ENCODE measurements around the gene BHLHE23. TPM values are rescaled to one million over a fixed set of nuclear protein-coding genes. Genes with fewer than 3 reads are reported as not detected.

Gene BHLHE23
- total RNA-seq, 1 donor from 2014 or later: not detected

DNA sequence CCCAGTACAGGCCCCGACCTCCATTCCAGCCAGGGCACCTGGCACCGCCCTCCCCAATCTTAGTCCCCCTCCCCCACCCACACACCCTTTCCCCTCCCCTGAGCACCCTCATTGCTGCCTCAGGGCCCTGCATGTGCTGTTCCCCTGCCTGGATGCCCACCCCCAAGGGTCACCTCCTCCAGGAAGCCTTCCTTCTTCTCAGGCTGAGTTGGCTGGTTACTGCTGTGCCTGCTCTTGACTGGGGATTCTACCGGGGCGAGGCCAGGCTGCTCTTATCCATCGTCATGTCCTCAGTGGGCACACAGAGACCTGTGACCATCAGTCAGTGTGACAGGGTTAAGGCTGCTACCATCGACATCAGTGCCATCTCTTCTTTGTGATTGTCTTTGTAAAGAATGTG, 23.6 kb downstream of the BHLHE23 start:
- no peak overlapping the region for H3K4me3 Mint-ChIP-seq
- no peak overlapping the region for H3K27ac Mint-ChIP-seq
- no peak for DNase-seq (ENCODE audit: low spot score)
- intact Hi-C loops (cut with micrococcal nuclease): no loop called here
- H3K4me1 Mint-ChIP-seq (ENCODE audit: low read depth): peaks cover 10% of the 10 kb centered on the region
- H3K27me3 Mint-ChIP-seq (ENCODE audit: insufficient read depth): peaks cover 44% of the 10 kb centered on the region
- H3K36me3 Mint-ChIP-seq (ENCODE audit: low read depth): no peaks in the 10 kb centered on the region
- H3K9me3 Mint-ChIP-seq: no peaks in the 10 kb centered on the region

DNA sequence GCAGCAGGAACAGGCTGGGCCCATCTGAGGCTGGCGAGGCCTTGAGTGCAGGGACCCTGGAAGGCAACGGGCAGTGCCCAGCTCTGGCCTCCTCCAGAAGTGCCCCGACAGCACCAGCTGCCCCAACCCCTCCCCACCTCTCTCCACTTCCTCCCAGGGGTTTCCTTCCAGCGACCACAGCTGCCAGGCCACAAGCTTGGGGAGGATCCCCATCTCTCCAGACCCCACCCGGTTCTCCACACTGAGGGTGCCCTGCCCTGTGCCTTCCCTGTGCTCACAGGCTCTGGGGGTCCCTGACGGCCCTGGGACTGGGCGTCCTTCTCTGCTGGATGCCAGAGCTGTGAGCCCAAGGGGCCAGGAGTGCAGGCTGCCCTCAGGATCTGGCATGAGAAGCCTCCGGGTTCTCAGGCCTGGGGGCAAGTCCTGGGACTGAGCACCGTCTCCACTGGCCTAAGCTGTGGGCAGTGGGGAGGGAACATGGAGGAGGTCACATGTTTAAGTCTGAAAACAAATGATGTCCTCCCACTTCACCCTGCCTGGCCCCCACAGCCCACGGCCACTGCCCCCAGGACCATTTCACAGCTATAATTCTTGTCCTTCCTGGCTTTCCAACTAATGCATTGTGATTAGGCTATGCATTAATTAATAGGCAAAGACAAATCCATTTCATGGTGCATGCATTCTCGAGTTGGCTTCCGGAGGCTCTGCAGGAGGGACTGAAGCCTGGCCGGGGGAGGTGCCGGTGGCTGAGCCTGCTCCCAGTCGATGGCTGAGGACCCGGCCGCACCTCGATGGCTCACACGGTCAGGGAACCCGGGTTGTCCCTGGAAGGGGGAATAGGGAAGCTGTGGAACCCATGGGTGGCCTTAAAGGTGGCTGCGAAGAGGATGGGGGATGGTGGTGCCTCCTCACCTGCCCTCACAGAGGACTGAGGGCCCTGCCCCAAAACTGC, 24.4 kb downstream of the BHLHE23 start:
- no peaks in the 10 kb centered on the region for H3K36me3 Mint-ChIP-seq (ENCODE audit: low read depth)
- no peaks in the 10 kb centered on the region for H3K9me3 Mint-ChIP-seq
- no peak overlapping the region for H3K4me3 Mint-ChIP-seq
- intact Hi-C loops (cut with micrococcal nuclease): no loop called here
- no peak for DNase-seq (ENCODE audit: low spot score)
- no peak overlapping the region for H3K27ac Mint-ChIP-seq
- peaks cover 18% of the 10 kb centered on the region for H3K4me1 Mint-ChIP-seq (ENCODE audit: low read depth)
- H3K27me3 Mint-ChIP-seq (ENCODE audit: insufficient read depth): peaks cover 44% of the 10 kb centered on the region

DNA sequence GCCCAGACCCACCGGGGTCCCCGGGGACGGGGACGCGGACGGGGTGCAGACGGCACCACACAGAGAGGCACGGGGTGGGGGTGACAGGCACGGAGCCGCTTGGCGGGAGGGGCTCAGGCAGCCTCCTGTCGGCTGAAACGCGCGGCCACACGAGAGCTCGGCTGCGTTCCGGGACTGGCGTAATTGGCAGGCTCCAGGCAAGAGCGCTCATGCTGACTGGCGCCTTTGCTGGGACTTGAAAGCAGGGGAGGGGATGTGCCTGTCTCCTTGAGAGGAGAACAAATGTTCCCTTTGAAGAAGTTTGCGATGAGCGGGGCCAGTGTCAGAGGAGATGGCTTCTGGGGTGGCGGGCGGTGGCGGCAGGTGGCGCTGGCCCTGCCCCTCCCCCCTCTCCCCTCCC, 25.8 kb downstream of the BHLHE23 start:
- intact Hi-C loops (cut with micrococcal nuclease): loop anchor here (2.0 kb wide), 1 partner anchor 52 kb away; no protein-coding TSS in a partner anchor
- Mint-ChIP-seq H3K4me1 (ENCODE audit: low read depth) (peaks cover 19% of the 10 kb centered on the region), H3K9me3 (no peaks in the 10 kb centered on the region), H3K27ac (no peak overlapping the region), H3K27me3 (ENCODE audit: insufficient read depth) (peaks cover 51% of the 10 kb centered on the region), H3K36me3 (ENCODE audit: low read depth) (no peaks in the 10 kb centered on the region), H3K4me3 (no peak overlapping the region)
- no peak for DNase-seq (ENCODE audit: low spot score)

DNA sequence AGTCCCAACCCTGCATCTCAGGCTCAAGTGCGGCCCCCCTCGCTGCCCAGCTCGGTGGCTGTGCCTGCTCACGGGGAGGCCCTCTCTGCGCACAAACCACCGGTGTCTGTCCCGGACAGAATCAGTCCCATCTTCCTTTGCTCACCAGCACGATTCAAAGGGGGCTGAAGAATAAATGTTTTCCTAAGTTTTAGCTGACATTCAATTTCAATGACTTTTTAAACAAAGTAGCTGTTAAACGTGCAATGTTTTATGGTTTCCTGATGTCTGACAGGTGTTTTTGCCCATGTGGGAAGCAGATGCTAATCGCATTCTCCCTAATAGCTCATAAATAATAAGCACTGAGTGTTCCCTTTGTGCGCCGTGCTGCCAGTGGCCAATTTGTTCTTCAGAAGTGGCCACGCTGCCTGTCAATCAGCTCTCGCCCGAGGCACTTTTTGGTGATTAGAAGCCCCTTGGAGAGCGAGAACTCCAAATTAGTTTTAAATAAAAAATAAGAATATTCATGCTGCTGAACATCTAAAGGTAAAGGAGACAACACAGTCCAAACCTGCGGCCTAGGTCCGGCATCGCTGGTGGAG, 26.3 kb downstream of the BHLHE23 start:
- no peaks in the 10 kb centered on the region for H3K9me3 Mint-ChIP-seq
- intact Hi-C loops (cut with micrococcal nuclease): loop anchor here (2.0 kb wide), 1 partner anchor 52 kb away; no protein-coding TSS in a partner anchor
- no peaks in the 10 kb centered on the region for H3K36me3 Mint-ChIP-seq (ENCODE audit: low read depth)
- peaks cover 19% of the 10 kb centered on the region for H3K4me1 Mint-ChIP-seq (ENCODE audit: low read depth)
- peaks cover 51% of the 10 kb centered on the region for H3K27me3 Mint-ChIP-seq (ENCODE audit: insufficient read depth)
- H3K4me3 Mint-ChIP-seq: no peak overlapping the region
- no peak overlapping the region for H3K27ac Mint-ChIP-seq
- DNase-seq (ENCODE audit: low spot score): no peak

- no peak overlapping the region for H3K4me3 Mint-ChIP-seq
- peaks cover 52% of the 10 kb centered on the region for H3K27me3 Mint-ChIP-seq (ENCODE audit: insufficient read depth)
- H3K36me3 Mint-ChIP-seq (ENCODE audit: low read depth): no peaks in the 10 kb centered on the region
- H3K9me3 Mint-ChIP-seq: no peaks in the 10 kb centered on the region
- no peak for DNase-seq (ENCODE audit: low spot score)
- intact Hi-C loops (cut with micrococcal nuclease): loop anchor here (2.0 kb wide), 1 partner anchor 51 kb away; no protein-coding TSS in a partner anchor
- H3K4me1 Mint-ChIP-seq (ENCODE audit: low read depth): peaks cover 19% of the 10 kb centered on the region
- H3K27ac Mint-ChIP-seq: no peak overlapping the region
Observed at GRCh38 chr20:62979876-62980373, 26.8 kb downstream of the BHLHE23 start.

DNA sequence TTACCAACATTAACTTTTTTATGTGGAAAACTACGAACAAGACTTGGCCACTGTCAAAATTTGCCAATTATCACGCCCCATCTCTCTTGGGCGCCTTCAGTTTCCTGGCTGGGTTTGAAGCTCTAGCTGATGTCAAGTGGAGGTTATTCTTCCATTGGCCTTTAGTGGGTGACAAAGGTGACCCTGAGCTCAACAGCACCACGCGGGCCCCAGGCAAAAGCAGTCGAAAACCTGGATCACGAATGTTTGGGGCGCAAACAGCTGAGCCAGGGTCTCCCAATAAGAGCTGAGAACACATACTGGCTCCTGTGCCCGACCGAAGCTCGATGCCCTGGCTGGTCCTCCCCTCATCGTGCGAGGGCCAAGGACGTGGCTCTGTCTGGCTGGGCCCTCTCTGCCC, 27.5 kb downstream of the BHLHE23 start:
- no peaks in the 10 kb centered on the region for H3K9me3 Mint-ChIP-seq
- H3K36me3 Mint-ChIP-seq (ENCODE audit: low read depth): no peaks in the 10 kb centered on the region
- intact Hi-C loops (cut with micrococcal nuclease): no loop called here
- no peak for DNase-seq (ENCODE audit: low spot score)
- H3K4me3 Mint-ChIP-seq: no peak overlapping the region
- peaks cover 19% of the 10 kb centered on the region for H3K4me1 Mint-ChIP-seq (ENCODE audit: low read depth)
- peaks cover 49% of the 10 kb centered on the region for H3K27me3 Mint-ChIP-seq (ENCODE audit: insufficient read depth)
- H3K27ac Mint-ChIP-seq: no peak overlapping the region

DNA sequence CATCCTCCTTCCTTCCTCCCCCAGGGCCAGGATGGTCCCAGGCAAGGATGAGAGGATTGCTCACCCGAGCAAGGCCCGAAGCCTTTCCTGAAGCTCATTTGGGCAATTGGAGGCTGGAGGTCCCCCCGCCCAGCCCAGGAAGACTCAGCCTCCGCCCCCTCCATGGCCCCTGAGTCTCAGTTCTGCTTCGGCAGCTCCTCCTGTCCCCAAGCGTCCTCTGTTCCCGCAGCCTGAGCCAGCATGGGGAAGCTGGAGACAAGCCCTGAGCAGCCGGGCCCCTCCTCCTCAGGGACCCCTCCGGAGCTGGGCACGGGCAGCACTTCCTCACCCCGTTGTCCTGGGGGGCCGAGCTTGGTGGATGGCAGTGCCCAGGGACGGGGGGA, 28.2 kb downstream of the BHLHE23 start:
- Mint-ChIP-seq H3K36me3 (ENCODE audit: low read depth) (no peaks in the 10 kb centered on the region), H3K4me1 (ENCODE audit: low read depth) (peaks cover 19% of the 10 kb centered on the region), H3K27me3 (ENCODE audit: insufficient read depth) (peaks cover 48% of the 10 kb centered on the region), H3K9me3 (no peaks in the 10 kb centered on the region), H3K4me3 (no peak overlapping the region), H3K27ac (no peak overlapping the region)
- no peak for DNase-seq (ENCODE audit: low spot score)
- intact Hi-C loops (cut with micrococcal nuclease): no loop called here

DNA sequence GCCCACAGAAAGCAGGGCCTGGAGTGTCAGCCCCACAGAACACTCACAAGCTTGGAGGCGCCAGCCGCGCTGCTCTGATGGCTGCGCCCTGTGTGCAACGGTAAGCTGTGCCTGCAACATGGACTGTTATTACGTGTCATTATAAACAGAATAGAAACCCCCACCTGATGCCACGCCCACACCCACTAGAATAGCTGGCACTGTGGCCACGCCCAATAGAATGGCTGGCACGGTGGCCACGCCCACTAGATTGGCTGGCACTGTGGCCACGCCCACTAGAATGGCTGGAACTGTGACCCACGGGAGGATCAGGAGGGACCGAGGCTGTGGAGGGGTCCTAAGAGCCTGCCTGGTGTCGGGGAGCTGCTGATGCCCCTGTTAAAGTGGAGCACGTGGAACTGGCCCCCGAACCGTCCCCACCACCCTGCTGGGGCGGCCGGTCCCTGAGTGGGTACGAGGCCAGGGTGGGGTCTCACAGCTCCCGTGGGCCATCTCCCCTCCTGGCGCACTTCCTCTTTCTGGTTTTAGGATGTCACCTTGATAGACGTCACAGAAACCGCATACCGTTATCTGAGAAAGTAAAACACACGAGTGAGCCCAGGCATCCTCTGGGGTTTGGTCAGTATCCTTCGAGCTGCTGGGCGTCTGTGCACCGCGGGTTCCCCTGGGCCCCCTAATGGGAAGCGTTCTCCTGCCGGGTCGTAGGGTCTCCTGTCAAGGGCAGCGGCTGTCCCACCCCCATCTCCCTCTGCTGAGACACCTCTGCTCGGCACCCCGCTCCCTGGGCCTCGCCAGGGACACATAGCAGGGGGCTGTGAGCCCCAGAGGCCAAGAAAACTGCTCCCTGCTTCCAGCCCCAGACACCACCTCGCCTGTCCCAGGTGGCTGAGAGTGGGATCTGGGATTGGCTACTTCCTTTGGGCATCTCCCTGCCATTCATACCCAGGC, 28.9 kb downstream of the BHLHE23 start:
- Mint-ChIP-seq H3K36me3 (ENCODE audit: low read depth) (no peaks in the 10 kb centered on the region), H3K27ac (no peak overlapping the region)

GRCh38 chr20:62976886-62977285, 29.9 kb downstream of the BHLHE23 start:
- intact Hi-C loops (cut with micrococcal nuclease): no loop called here
- H3K4me3 Mint-ChIP-seq: no peak overlapping the region
- no peak for DNase-seq (ENCODE audit: low spot score)
- no peaks in the 10 kb centered on the region for H3K36me3 Mint-ChIP-seq (ENCODE audit: low read depth)
- H3K9me3 Mint-ChIP-seq: no peaks in the 10 kb centered on the region
- peaks cover 26% of the 10 kb centered on the region for H3K4me1 Mint-ChIP-seq (ENCODE audit: low read depth)
- H3K27me3 Mint-ChIP-seq (ENCODE audit: insufficient read depth): peaks cover 50% of the 10 kb centered on the region
- no peak overlapping the region for H3K27ac Mint-ChIP-seq

More for the DNA sequence above, 28.9 kb downstream of the BHLHE23 start:
- peaks cover 50% of the 10 kb centered on the region for H3K27me3 Mint-ChIP-seq (ENCODE audit: insufficient read depth)
- intact Hi-C loops (cut with micrococcal nuclease): no loop called here
- no peaks in the 10 kb centered on the region for H3K9me3 Mint-ChIP-seq
- peak overlapping the region; percentile 19 for H3K4me3 Mint-ChIP-seq
- H3K4me1 Mint-ChIP-seq (ENCODE audit: low read depth): peaks cover 19% of the 10 kb centered on the region
- peak; percentile 32 for DNase-seq (ENCODE audit: low spot score)

DNA sequence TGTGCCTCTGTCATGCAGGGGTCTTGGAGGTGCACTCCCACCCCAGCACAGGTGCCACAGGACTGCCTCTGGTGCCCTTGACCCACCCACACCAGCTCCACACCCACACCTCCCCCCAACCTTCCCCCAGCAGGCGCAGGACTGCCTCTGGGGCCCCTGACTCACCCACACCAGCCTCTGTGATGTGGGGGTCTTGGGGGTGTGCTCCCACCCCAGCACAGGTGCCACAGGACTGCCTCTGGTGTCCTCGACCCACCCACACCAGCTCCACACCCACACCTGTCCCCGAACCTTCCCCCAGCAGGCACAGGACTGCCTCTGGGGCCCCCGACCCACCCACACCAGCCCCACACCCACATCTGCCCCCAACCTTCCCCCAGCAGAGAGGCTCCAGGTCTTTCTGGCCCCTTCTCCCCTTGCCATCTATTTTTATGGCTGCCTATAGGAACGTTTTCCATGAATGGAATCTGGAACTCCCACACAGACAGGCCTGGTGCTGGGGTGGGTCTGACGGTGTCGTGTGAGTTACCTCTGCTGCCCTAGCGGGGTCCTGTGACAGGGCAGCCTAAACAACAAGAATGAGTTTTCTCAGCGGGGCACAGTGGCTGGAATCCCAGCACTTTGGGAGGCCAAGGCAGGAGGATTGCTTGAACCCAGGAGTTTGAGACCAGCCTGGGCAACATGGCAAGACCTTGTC, 30.8 kb downstream of the BHLHE23 start:
- H3K27ac Mint-ChIP-seq: no peak overlapping the region
- peaks cover 48% of the 10 kb centered on the region for H3K27me3 Mint-ChIP-seq (ENCODE audit: insufficient read depth)
- no peaks in the 10 kb centered on the region for H3K36me3 Mint-ChIP-seq (ENCODE audit: low read depth)
- no peak for DNase-seq (ENCODE audit: low spot score)
- no peak overlapping the region for H3K4me3 Mint-ChIP-seq
- no peaks in the 10 kb centered on the region for H3K9me3 Mint-ChIP-seq
- intact Hi-C loops (cut with micrococcal nuclease): no loop called here
- peaks cover 25% of the 10 kb centered on the region for H3K4me1 Mint-ChIP-seq (ENCODE audit: low read depth)

DNA sequence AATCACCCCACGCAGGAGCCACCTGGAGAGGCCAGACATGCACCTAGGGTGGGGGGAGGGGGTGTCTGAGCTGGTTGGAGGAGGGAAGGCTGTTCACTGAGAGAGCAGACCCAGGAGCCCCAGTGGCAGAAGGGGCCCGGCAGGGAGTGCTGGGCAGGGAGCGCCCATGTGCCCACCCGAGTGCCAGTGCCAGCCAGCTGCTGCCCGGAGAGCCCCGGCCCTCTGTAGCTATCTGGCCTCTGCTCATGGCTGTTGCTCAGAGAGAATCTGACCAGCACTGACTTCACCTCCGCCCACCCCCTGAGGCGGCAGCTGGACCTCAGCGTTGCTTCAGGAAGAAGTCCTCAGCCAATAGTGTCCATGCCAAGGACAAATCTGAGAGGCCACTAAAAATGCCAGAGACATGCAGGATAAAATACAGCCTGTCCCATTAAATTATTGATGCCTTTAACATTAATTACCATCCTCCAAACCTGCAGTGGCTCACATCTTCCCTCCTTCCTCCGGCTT, 31.5 kb downstream of the BHLHE23 start:
- no peaks in the 10 kb centered on the region for H3K9me3 Mint-ChIP-seq

More for the DNA sequence above, 31.5 kb downstream of the BHLHE23 start:
- Mint-ChIP-seq H3K27ac (no peak overlapping the region), H3K4me1 (ENCODE audit: low read depth) (peaks cover 24% of the 10 kb centered on the region), H3K4me3 (no peak overlapping the region), H3K36me3 (ENCODE audit: low read depth) (no peaks in the 10 kb centered on the region), H3K27me3 (ENCODE audit: insufficient read depth) (peaks cover 45% of the 10 kb centered on the region)
- DNase-seq (ENCODE audit: low spot score): no peak
- intact Hi-C loops (cut with micrococcal nuclease): no loop called here
